Keratinocyte (primary cell): ENCODE results near the gene G6PC3. TPM values are rescaled to one million over a fixed set of nuclear protein-coding genes. Genes with fewer than 3 reads are reported as not detected.

Experiments used
- DNase-seq: peaks from one replicate; pipeline ENCODE4 v3.0.0-alpha.2; 2011; ENCODE audit warnings: low read depth, missing footprints, low spot score
- FAIRE-seq: peaks from 2 replicates; lab custom pipeline; 2011; peaks lifted over from hg19 to GRCh38; lab: Jason Lieb, UNC
- H2AFZ ChIP-seq: 2 replicates; pipeline ENCODE4 v1.6.0; 2012; ENCODE audit warnings: low read length, control low read depth, inconsistent platforms; ENCODE audit not compliant: control insufficient read depth
- H3K27ac ChIP-seq: 2 replicates; pipeline ENCODE4 v1.5.1; 2011; ENCODE audit warnings: low read length; ENCODE audit not compliant: control insufficient read depth, insufficient read depth
- H3K27me3 ChIP-seq: 3 replicates; pipeline ENCODE4 v1.6.0; 2011; ENCODE audit warnings: low read length; ENCODE audit not compliant: control insufficient read depth, insufficient read depth; ENCODE audit errors: extremely low read depth
- H3K36me3 ChIP-seq, 2 experiments: 2 replicates in 1 of 2; 3 replicates in 1 of 2; pipeline ENCODE4 v1.5.1; 2011; ENCODE audit warnings: low read length in 2 of 2, mild to moderate bottlenecking in 1 of 2; ENCODE audit not compliant: control insufficient read depth in 2 of 2, insufficient read depth in 2 of 2; ENCODE audit errors: extremely low read depth in 1 of 2
- H3K4me1 ChIP-seq: 3 replicates; pipeline ENCODE4 v1.5.1; 2011; ENCODE audit warnings: low read length; ENCODE audit not compliant: control insufficient read depth, insufficient read depth; ENCODE audit errors: extremely low read depth
- H3K4me2 ChIP-seq: 3 replicates; pipeline ENCODE4 v1.6.0; 2011; ENCODE audit warnings: low read depth, low read length; ENCODE audit not compliant: control insufficient read depth, insufficient read depth; ENCODE audit errors: extremely low read depth
- H3K4me3 ChIP-seq, 3 experiments: fragments of 200-600 bp in 1 of 3; sonication (generic) in 1 of 3; 2 replicates in 2 of 3; 3 replicates in 1 of 3; pipeline ENCODE4 v1.5.1; 2011 to 2016; ENCODE audit warnings: low read length in 3 of 3, mild to moderate bottlenecking in 3 of 3, control low read depth in 2 of 3, inconsistent platforms in 1 of 3, low read depth in 1 of 3, mixed read lengths in 1 of 3, mixed run types in 1 of 3, moderate library complexity in 1 of 3; ENCODE audit not compliant: control insufficient read depth in 2 of 3, insufficient read depth in 2 of 3; ENCODE audit errors: extremely low read depth in 1 of 3
- H3K79me2 ChIP-seq: 2 replicates; pipeline ENCODE4 v1.6.0; 2012; ENCODE audit warnings: low read length; ENCODE audit not compliant: control insufficient read depth, insufficient read depth
- H3K9ac ChIP-seq: 3 replicates; pipeline ENCODE4 v1.6.0; 2011; ENCODE audit warnings: low read length; ENCODE audit not compliant: control insufficient read depth, insufficient read depth; ENCODE audit errors: extremely low read depth
- H3K9me1 ChIP-seq: 3 replicates; pipeline ENCODE4 v1.6.0; 2011; ENCODE audit warnings: low read length; ENCODE audit not compliant: control insufficient read depth, insufficient read depth; ENCODE audit errors: extremely low read depth
- H3K9me3 ChIP-seq: 2 replicates; pipeline ENCODE4 v1.5.1; 2012; ENCODE audit warnings: low read depth, low read length; ENCODE audit not compliant: control insufficient read depth
- H4K20me1 ChIP-seq: 3 replicates; pipeline ENCODE4 v1.6.0; 2011; ENCODE audit warnings: low read length; ENCODE audit not compliant: control insufficient read depth, insufficient read depth; ENCODE audit errors: extremely low read depth
- EZH2 ChIP-seq: IDR thresholded peaks from one replicate; pipeline ENCODE4 v1.6.1; 2012; ENCODE audit warnings: inconsistent platforms, mild to moderate bottlenecking, low read length, moderate library complexity
- dilution Hi-C: fragments of 300-500 bp; cut with MboI; formaldehyde crosslinking; loops from one replicate; pipeline ENCODE4 v1.7.0; 2020; ENCODE audit warnings: low sequenced_read_pairs; ENCODE audit not compliant: extremely low pct_ligation_motif_present
- polyA plus RNA-seq, 5 experiments: library from polyadenylated mRNA; depleted of rRNA in 3 of 5; stranded (reverse) in 3 of 5; stranded (forward) in 1 of 5; unstranded in 1 of 5; fragments of >200 nt; gene quantifications; 1 replicate in 1 of 5; 2 replicates in 3 of 5; 3 replicates in 1 of 5; pipeline versions ENCODE4 v1.2.1 to v1.2.3, GENCODE V29; 2011 to 2012; ENCODE audit warnings: missing spikeins in 2 of 5, low read depth in 1 of 5, low replicate concordance in 1 of 5
- TF ChIP-seq, protein P1 (sequence below), 3 experiments: IDR thresholded peaks in 1 of 3; conservative IDR thresholded peaks in 1 of 3; optimal IDR thresholded peaks in 1 of 3; 2 replicates in 2 of 3; 3 replicates in 1 of 3; pipeline versions ENCODE3 to v1.5.1; 2011; ENCODE audit warnings: low read length in 3 of 3, mild to moderate bottlenecking in 3 of 3, moderate library complexity in 2 of 3, control low read depth in 1 of 3, inconsistent platforms in 1 of 3; ENCODE audit not compliant: insufficient read depth in 2 of 3; ENCODE audit errors: extremely low read depth in 1 of 3

Gene G6PC3
- polyA plus RNA-seq, 1 donor (not counting 4 experiments of a cell fraction or from before 2014, with no cell fraction given), result 28.0 TPM

DNA sequence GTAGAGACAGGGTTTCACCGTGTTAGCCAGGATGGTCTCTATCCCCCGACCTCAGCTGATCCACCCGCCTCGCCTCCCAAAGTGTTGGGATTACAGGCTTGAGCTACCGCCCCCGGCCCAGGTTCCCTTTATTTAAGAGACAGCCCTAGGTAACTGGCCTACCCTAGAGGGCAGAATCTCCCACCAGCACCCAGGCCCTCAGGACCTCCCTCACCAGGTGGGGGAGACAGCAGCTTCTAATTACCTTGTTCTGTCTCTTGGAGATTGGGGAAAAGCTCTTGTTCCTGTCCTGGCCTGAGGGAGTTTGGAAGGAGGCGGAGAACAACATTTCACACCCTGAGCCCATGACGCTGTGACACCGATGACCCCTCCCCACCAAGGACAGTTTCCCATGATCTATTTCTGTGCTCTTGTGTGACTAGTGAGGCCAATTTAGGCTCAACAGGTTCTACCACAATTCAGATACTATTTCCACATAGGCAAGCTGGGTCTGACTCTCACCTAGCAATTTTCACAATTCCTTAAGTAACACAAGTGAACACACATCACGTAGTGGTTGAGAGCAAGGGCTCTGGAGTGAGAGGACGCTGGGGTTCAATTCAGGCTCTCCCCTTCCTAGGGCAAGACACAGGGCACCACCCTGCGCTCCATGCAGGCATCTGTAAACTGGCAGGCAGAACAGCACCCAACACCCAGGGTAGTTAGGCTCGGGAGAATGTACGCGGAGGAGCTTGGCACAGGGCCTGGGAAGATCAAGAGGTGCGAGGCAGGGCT is 32.5 kb downstream of the G6PC3 start:
- no peaks in the 10 kb centered on the region for H3K36me3 ChIP-seq
- H3K79me2 ChIP-seq, result no peaks in the 10 kb centered on the region
- no peak overlapping the region for H3K4me3 ChIP-seq
- no peak overlapping the region for H3K9ac ChIP-seq
- TF ChIP-seq, protein P1, sequence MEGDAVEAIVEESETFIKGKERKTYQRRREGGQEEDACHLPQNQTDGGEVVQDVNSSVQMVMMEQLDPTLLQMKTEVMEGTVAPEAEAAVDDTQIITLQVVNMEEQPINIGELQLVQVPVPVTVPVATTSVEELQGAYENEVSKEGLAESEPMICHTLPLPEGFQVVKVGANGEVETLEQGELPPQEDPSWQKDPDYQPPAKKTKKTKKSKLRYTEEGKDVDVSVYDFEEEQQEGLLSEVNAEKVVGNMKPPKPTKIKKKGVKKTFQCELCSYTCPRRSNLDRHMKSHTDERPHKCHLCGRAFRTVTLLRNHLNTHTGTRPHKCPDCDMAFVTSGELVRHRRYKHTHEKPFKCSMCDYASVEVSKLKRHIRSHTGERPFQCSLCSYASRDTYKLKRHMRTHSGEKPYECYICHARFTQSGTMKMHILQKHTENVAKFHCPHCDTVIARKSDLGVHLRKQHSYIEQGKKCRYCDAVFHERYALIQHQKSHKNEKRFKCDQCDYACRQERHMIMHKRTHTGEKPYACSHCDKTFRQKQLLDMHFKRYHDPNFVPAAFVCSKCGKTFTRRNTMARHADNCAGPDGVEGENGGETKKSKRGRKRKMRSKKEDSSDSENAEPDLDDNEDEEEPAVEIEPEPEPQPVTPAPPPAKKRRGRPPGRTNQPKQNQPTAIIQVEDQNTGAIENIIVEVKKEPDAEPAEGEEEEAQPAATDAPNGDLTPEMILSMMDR (optimal IDR thresholded peaks at IDR 0.05 in 1 of 3, IDR thresholded peaks at IDR 0.05 in 1 of 3, conservative IDR thresholded peaks at IDR 0.05 in 1 of 3; ENCODE audit: extremely low read depth in 1 of 3, insufficient read depth in 2 of 3, low read length in 3 of 3), result no peak
- no peak for TF ChIP-seq EZH2
- dilution Hi-C loops, result no loop called here
- H3K4me1 ChIP-seq, result peaks cover under 1% of the 10 kb centered on the region
- H3K27ac ChIP-seq, result no peak overlapping the region
- no peak for DNase-seq
- no peak overlapping the region for H3K4me2 ChIP-seq
- H3K9me1 ChIP-seq, result no peaks in the 10 kb centered on the region
- H3K27me3 ChIP-seq, result no peaks in the 10 kb centered on the region
- FAIRE-seq, result no peak
- no peaks in the 10 kb centered on the region for H3K9me3 ChIP-seq
- no peak overlapping the region for H2AFZ ChIP-seq
- no peaks in the 10 kb centered on the region for H4K20me1 ChIP-seq

DNA sequence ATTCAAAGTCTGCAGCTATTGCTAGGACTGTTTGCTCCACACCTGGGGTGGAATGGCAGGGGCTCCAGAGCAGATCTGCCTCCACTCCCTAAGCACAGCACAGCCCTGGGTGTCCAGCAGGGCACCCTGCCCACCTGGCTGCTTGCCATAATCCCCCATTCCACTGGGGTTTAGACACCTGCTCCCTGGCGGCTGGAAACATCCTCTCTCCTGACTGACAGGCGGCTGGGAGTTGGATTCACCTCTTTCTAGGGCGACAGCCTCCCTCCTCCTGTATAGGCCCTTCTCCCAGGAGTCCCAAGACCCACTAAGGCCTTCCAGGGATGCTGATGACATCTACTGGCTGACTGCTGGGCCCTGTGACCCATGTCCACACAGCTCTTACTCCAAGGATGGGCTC is 34.9 kb downstream of the G6PC3 start:
- peaks cover 7% of the 10 kb centered on the region for H3K4me1 ChIP-seq

More for the DNA sequence above, 34.9 kb downstream of the G6PC3 start:
- no peak for TF ChIP-seq EZH2
- TF ChIP-seq, protein P1 (optimal IDR thresholded peaks at IDR 0.05 in 1 of 3, IDR thresholded peaks at IDR 0.05 in 1 of 3, conservative IDR thresholded peaks at IDR 0.05 in 1 of 3; ENCODE audit: extremely low read depth in 1 of 3, insufficient read depth in 2 of 3, low read length in 3 of 3), result no peak
- dilution Hi-C loops, result no loop called here
- Histone ChIP-seq H2AFZ (no peak overlapping the region), H4K20me1 (no peaks in the 10 kb centered on the region), H3K9me1 (no peaks in the 10 kb centered on the region), H3K79me2 (no peaks in the 10 kb centered on the region), H3K9me3 (no peaks in the 10 kb centered on the region), H3K4me3 (no peak overlapping the region), H3K27ac (no peak overlapping the region), H3K9ac (no peak overlapping the region), H3K27me3 (peaks cover 4% of the 10 kb centered on the region), H3K36me3 (no peaks in the 10 kb centered on the region), H3K4me2 (no peak overlapping the region)
- no peak for DNase-seq
- FAIRE-seq, result no peak
